Esophagus muscularis mucosa (tissue), 4 donors: ENCODE measurements around the gene NPHP1. TPM values are rescaled to one million over a fixed set of nuclear protein-coding genes. Genes with fewer than 3 reads are reported as not detected.
A peak's percentile ranks its signal among the peaks of the same experiment; 100 is the strongest.
"Not testable (repeated sequence)": the region's sequence is repeated elsewhere in the genome, so short reads cannot be mapped to it uniquely, and the experiment has no call there.

Experiments used
- DNase-seq: peaks from one replicate; pipeline ENCODE4 v3.0.0-alpha.2; 2017; ENCODE audit errors: extremely low spot score
- H3K27ac ChIP-seq, 4 donors: fragments of 200-600 bp; sonication (generic); replicated peaks in 1 of 4; 1 replicate in 3 of 4; 2 replicates in 1 of 4; pipeline ENCODE4 v1.5.1; 2016 to 2019; ENCODE audit warnings: mild to moderate bottlenecking in 1 of 4
- H3K27me3 ChIP-seq, 4 donors: fragments of 200-600 bp; sonication (generic); one replicate each; pipeline versions ENCODE4 v1.5.1 to v1.6.0; 2016 to 2019
- H3K36me3 ChIP-seq, 4 donors: fragments of 200-600 bp; sonication (generic); one replicate each; pipeline ENCODE4 v1.5.1; 2016 to 2019
- H3K4me1 ChIP-seq, 4 donors: fragments of 200-600 bp; sonication (generic); one replicate each; pipeline ENCODE4 v1.5.1; 2016 to 2019
- H3K4me3 ChIP-seq, 4 donors: fragments of 200-600 bp; sonication (generic); 1 replicate in 2 of 4; 2 replicates in 2 of 4; pipeline ENCODE4 v1.5.1; 2016 to 2019; ENCODE audit warnings: mild to moderate bottlenecking in 4 of 4, moderate library complexity in 1 of 4
- H3K9me3 ChIP-seq, 4 donors: fragments of 200-600 bp; sonication (generic); 1 replicate in 3 of 4; 2 replicates in 1 of 4; pipeline ENCODE4 v1.5.1; 2016 to 2019
- CTCF ChIP-seq, 3 experiments: fragments of 200-600 bp in 2 of 3; fragments of 450-650 bp in 1 of 3; sonication (generic) in 2 of 3; IDR thresholded peaks; one replicate each; pipeline ENCODE4 v1.5.1; 2017 to 2019; ENCODE audit warnings: antibody characterized with exemption in 3 of 3, mild to moderate bottlenecking in 2 of 3, moderate library complexity in 1 of 3
- EP300 ChIP-seq: sonication (generic); formaldehyde crosslinking; IDR thresholded peaks from one replicate; pipeline ENCODE4 v1.6.1; 2017; ENCODE audit warnings: antibody characterized with exemption
- POLR2A ChIP-seq: fragments of 450-650 bp; IDR thresholded peaks from one replicate; pipeline ENCODE4 v1.6.1; 2017; ENCODE audit warnings: antibody characterized with exemption, moderate library complexity, mild to moderate bottlenecking, low read depth
- POLR2AphosphoS5 ChIP-seq, 2 donors: sonication (generic); formaldehyde crosslinking; IDR thresholded peaks; one replicate each; pipeline ENCODE4 v1.6.1; 2017; ENCODE audit warnings: antibody characterized with exemption in 2 of 2
- WGBS: methylation state at CpG from one replicate; pipeline ENCODE4 v1.1.5; 2018; 5-methylcytosine and 5-hydroxymethylcytosine counted together
- intact Hi-C: fragments of 100-400 bp; cut with DNase I; formaldehyde crosslinking; loops from one replicate; pipeline ENCODE4 v1.15.1; 2023
- total RNA-seq, 4 donors: library from RNA; depleted of rRNA; stranded (reverse); fragments of >200 nt; gene quantifications; one replicate each; pipeline versions ENCODE4 v1.1.0 to v1.2.1, GENCODE V29; 2016

Gene NPHP1
- 1 to 10 TPM; 6.3 to 9.7 (median 7.3) TPM for total RNA-seq

GRCh38 chr2:110204408-110205385 lies at the start of gene NPHP1:
TSS of gene NPHP1 (minus strand) at chr2:110205013. CDS start at chr2:110204968, 45 bp downstream.
- H3K9me3 ChIP-seq, result no peaks in the 10 kb centered on the region
- H3K4me1 ChIP-seq, result peaks cover 9 to 17% (median 15%) of the 10 kb centered on the region in 4 donors
- H3K4me3 ChIP-seq, result peak within 1 kb of the TSS; percentile 69 to 86 (median 74)
- peak; percentile 95 for DNase-seq
- no peak for TF ChIP-seq POLR2A
- peak in 1 of 3 experiments; percentile 38 for TF ChIP-seq CTCF (IDR thresholded peaks at IDR 0.05)
- TF ChIP-seq POLR2AphosphoS5 (IDR thresholded peaks at IDR 0.05), result peak; percentile 89 to 94
- TF ChIP-seq EP300, result no peak
- intact Hi-C loops, result no loop called here
- H3K27ac ChIP-seq, result peak within 1 kb of the TSS; percentile 64 to 76 (median 68)
- H3K27me3 ChIP-seq, result no peaks in the 10 kb centered on the region
- H3K36me3 ChIP-seq, result peaks cover 0 to 17% (median 8%) of the 10 kb centered on the region in 4 donors
- 2% methylated on average over 29 of the region's 43 CpGs for WGBS

GRCh38 chr2:110248081-110248795 lies 43.4 kb upstream of the NPHP1 start:
- H3K4me3 ChIP-seq, H3K4me1 ChIP-seq, H3K36me3 ChIP-seq, H3K9me3 ChIP-seq, H3K27me3 ChIP-seq, H3K27ac ChIP-seq, DNase-seq, intact Hi-C loops: not testable (repeated sequence)
- 83% methylated on average over 6 of the region's 7 CpGs for WGBS

GRCh38 chr2:110245488-110246435 lies 40.9 kb upstream of the NPHP1 start:
- H3K36me3 ChIP-seq, H3K9me3 ChIP-seq, H3K4me1 ChIP-seq, H3K27ac ChIP-seq, intact Hi-C loops, H3K4me3 ChIP-seq, DNase-seq, H3K27me3 ChIP-seq: not testable (repeated sequence)
- no CpG with 5 or more reads among the region's 89 CpGs for WGBS

GRCh38 chr2:110243283-110243682 lies 38.5 kb upstream of the NPHP1 start:
- 70% methylated on average over 1 of the region's 3 CpGs for WGBS
- H3K27ac ChIP-seq, result not testable (repeated sequence)

GRCh38 chr2:110234514-110234913 lies 29.7 kb upstream of the NPHP1 start:
- 63% methylated on average over 5 of the region's 5 CpGs for WGBS
- H3K4me3 ChIP-seq, H3K9me3 ChIP-seq, H3K27ac ChIP-seq, DNase-seq, intact Hi-C loops, H3K4me1 ChIP-seq, H3K27me3 ChIP-seq, H3K36me3 ChIP-seq: not testable (repeated sequence)

More at GRCh38 chr2:110243283-110243682, 38.5 kb upstream of the NPHP1 start:
- intact Hi-C loops, H3K4me1 ChIP-seq, H3K9me3 ChIP-seq, H3K36me3 ChIP-seq, DNase-seq, H3K4me3 ChIP-seq, H3K27me3 ChIP-seq: not testable (repeated sequence)

- WGBS, result no CpG with 5 or more reads among the region's 1 CpG
- H3K27ac ChIP-seq, H3K4me1 ChIP-seq, DNase-seq, H3K36me3 ChIP-seq, H3K4me3 ChIP-seq, intact Hi-C loops, H3K9me3 ChIP-seq: not testable (repeated sequence)
- H3K27me3 ChIP-seq, result peaks cover 0 to 12% (median 0%) of the 10 kb centered on the region in 4 donors
Observed at GRCh38 chr2:110229886-110230285, 25.1 kb upstream of the NPHP1 start.

- H3K36me3 ChIP-seq, H3K4me3 ChIP-seq, H3K4me1 ChIP-seq, intact Hi-C loops, H3K27ac ChIP-seq, H3K9me3 ChIP-seq, DNase-seq: not testable (repeated sequence)
- 76% methylated on average over 1 of the region's 1 CpG for WGBS
- H3K27me3 ChIP-seq, result peaks cover 0 to 35% (median 0%) of the 10 kb centered on the region in 4 donors
Observed at GRCh38 chr2:110222626-110223025, 17.8 kb upstream of the NPHP1 start.
